AG10803 (cell line): ENCODE measurements around the gene CSTF1.

ENCODE experiments used
- DNase-seq: peaks from one replicate; pipeline ENCODE4 v3.0.0; 2010; ENCODE audit warnings: low read depth
- H3K4me3 ChIP-seq: 2 replicates; pipeline ENCODE4 v1.5.1; 2011; ENCODE audit warnings: mild to moderate bottlenecking, low read length, control low read depth
- CTCF ChIP-seq: conservative IDR thresholded peaks from 2 replicates; pipeline ENCODE4 v1.5.1; 2011; ENCODE audit warnings: mild to moderate bottlenecking, low read length, control low read depth, inconsistent platforms

Gene CSTF1

GRCh38 chr20:56427797-56428196 lies 35.4 kb downstream of the CSTF1 start:
- H3K4me3 ChIP-seq = no peak overlapping the region
- TF ChIP-seq CTCF = no peak
- no peak for DNase-seq

GRCh38 chr20:56428410-56428809 lies 36.0 kb downstream of the CSTF1 start:
- H3K4me3 ChIP-seq = no peak overlapping the region
- no peak for DNase-seq
- no peak for TF ChIP-seq CTCF

GRCh38 chr20:56428881-56429280 lies 36.4 kb downstream of the CSTF1 start:
- TF ChIP-seq CTCF = no peak
- H3K4me3 ChIP-seq = no peak overlapping the region

GRCh38 chr20:56429502-56429901 lies 37.1 kb downstream of the CSTF1 start:
- H3K4me3 ChIP-seq = no peak overlapping the region
- TF ChIP-seq CTCF = no peak
- DNase-seq = peak; percentile 74

More at GRCh38 chr20:56428881-56429280, 36.4 kb downstream of the CSTF1 start:
- no peak for DNase-seq

- no peak overlapping the region for H3K4me3 ChIP-seq
- no peak for DNase-seq
- no peak for TF ChIP-seq CTCF
These were observed 37.5 kb downstream of the CSTF1 start for GRCh38 chr20:56429941-56430340.

- no peak overlapping the region for H3K4me3 ChIP-seq
- DNase-seq = peak; percentile 35
- no peak for TF ChIP-seq CTCF
These were observed 38.0 kb downstream of the CSTF1 start for GRCh38 chr20:56430461-56430860.

GRCh38 chr20:56430957-56431356 lies 38.5 kb downstream of the CSTF1 start:
- no peak overlapping the region for H3K4me3 ChIP-seq
- no peak for TF ChIP-seq CTCF
- DNase-seq = no peak
